Measurements from ENCODE around the gene NME4.
A peak's percentile ranks its signal among the peaks of the same experiment; 100 is the strongest.
"Not testable (repeated sequence)": the region's sequence is repeated elsewhere in the genome, so short reads cannot be mapped to it uniquely, and the experiment has no call there.

NME4 gene

GRCh38 chr16:378113-378820 lies 18.7 kb upstream of the NME4 start:
- DNase-seq, result not testable (repeated sequence)

GRCh38 chr16:378821-379182 lies 18.2 kb upstream of the NME4 start:
- DNase-seq, result no peak

- DNase-seq, result no peak
These were observed 17.6 kb upstream of the NME4 start for GRCh38 chr16:379183-379960.

GRCh38 chr16:379961-380761 lies 16.8 kb upstream of the NME4 start:
- no peak for DNase-seq

GRCh38 chr16:380762-381011 lies 16.3 kb upstream of the NME4 start:
- no peak for DNase-seq

GRCh38 chr16:381012-381788 lies 15.8 kb upstream of the NME4 start:
- DNase-seq, result no peak

- DNase-seq, result no peak
These were observed 14.9 kb upstream of the NME4 start, which contains the start of gene PGAP6 for GRCh38 chr16:381789-382717. Gene PGAP6, minus strand, starts transcription at chr16:381978. Its CDS starts 157 bp downstream, at chr16:381821.

- DNase-seq, result no peak
These were observed 13.5 kb upstream of the NME4 start for GRCh38 chr16:383326-384051.

- no peak for DNase-seq
These were observed 10.3 kb upstream of the NME4 start for GRCh38 chr16:386641-387156.

GRCh38 chr16:387761-388666 lies 9.0 kb upstream of the NME4 start:
- DNase-seq, result not testable (repeated sequence)

GRCh38 chr16:389352-389751 lies 7.6 kb upstream of the NME4 start:
- DNase-seq, result no peak

GRCh38 chr16:391885-392335 lies 5.1 kb upstream of the NME4 start:
- DNase-seq, result peak; percentile 42

- no peak for DNase-seq
These were observed 4.5 kb upstream of the NME4 start for GRCh38 chr16:392450-393030.

- DNase-seq, result no peak
These were observed 800 bp upstream of the NME4 start for GRCh38 chr16:396199-396598.

- no peak for DNase-seq
These were observed 394 bp upstream of the NME4 start for GRCh38 chr16:396605-397004.

- no peak for DNase-seq
These were observed 835 bp downstream of the NME4 start for GRCh38 chr16:397736-398332.

GRCh38 chr16:398561-399339 lies 1.8 kb downstream of the NME4 start:
- DNase-seq, result no peak
